ENCODE results near the gene HTRA3.

The HTRA3 gene

DNA sequence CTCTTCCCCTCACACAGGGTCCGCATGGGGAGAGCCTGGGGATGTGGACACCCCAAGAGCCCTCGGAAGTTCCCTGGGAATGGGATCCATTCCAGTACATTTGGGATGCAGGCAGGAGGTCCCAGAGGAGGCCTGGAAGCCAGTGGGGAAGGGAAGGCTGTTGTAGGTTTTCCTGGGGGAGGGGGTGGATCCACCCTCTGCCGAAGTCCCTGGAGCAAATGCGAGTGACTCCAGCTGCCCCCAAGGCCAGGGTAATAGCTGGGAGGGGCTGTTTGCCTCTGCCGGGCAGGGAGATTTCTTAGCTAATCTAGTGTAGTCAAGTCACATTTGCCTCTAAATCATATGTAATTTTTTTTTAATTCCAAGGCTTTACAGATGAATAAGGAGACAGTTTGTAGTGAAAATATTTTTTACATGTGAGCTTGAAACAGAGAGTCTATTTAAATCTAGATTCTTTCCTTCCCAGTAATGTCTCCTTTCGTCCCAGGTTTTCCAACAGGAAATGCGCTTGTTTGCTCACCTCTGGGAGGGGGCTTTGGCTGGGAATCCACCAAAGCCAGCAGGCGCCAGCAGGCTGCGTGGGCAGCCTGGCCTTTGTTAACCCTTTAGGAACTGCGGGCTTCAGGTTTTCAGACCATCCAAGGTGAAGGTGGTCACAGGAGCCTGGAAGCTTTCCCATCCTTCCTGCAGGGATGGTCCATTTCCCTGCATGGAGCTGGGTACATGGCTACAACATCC is 43.7 kb upstream of the HTRA3 start:
- H3K36me3 ChIP-seq (ENCODE audit: insufficient read depth, low read length), result no peaks in the 10 kb centered on the region
- no peak overlapping the region for H3K27ac ChIP-seq
- no peak overlapping the region for H3K4me3 ChIP-seq
- H3K9me3 ChIP-seq (ENCODE audit: low read depth, low read length), result no peaks in the 10 kb centered on the region
- H3K9ac ChIP-seq (ENCODE audit: insufficient read length), result no peak overlapping the region
- no peak for DNase-seq (ENCODE audit: low read depth, low spot score)
- TF ChIP-seq POLR2AphosphoS5 (IDR thresholded peaks at IDR 0.05; ENCODE audit: borderline replicate concordance, low read depth, low read length) (no peak), FOXP2 (optimal IDR thresholded peaks at IDR 0.05; ENCODE audit: control extremely low read depth, extremely low read length, insufficient read depth) (no peak), EZH2 (IDR thresholded peaks at IDR 0.05) (no peak)

DNA sequence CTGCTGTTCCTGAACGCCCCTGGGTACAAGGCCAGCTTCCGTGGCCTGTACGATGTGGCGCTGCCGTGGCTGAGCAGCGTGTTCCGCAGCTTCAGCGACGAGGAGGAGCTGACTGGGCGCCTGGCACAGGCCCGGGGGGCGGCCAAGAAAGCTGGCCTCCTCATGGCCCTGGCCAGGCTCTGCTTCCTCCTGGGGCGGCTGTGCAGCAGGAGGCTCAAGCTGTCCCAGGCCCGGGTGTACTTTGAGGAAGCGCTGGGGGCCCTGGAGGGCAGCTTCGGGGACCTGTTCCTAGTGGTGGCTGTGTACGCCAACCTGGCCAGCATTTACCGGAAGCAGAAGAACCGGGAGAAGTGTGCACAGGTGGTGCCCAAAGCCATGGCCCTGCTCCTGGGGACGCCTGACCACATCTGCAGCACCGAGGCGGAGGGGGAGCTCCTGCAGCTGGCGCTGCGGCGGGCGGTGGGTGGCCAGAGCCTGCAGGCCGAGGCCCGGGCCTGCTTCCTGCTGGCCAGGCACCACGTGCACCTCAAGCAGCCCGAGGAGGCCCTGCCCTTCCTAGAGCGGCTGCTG is 42.3 kb upstream of the HTRA3 start:
- no peaks in the 10 kb centered on the region for H3K36me3 ChIP-seq (ENCODE audit: insufficient read depth, low read length)
- H3K4me3 ChIP-seq, result no peak overlapping the region
- H3K27ac ChIP-seq, result no peak overlapping the region
- TF ChIP-seq POLR2AphosphoS5 (IDR thresholded peaks at IDR 0.05; ENCODE audit: borderline replicate concordance, low read depth, low read length) (no peak), EZH2 (IDR thresholded peaks at IDR 0.05) (no peak), FOXP2 (optimal IDR thresholded peaks at IDR 0.05; ENCODE audit: control extremely low read depth, extremely low read length, insufficient read depth) (no peak)
- H3K9ac ChIP-seq (ENCODE audit: insufficient read length), result no peak overlapping the region
- no peak for DNase-seq (ENCODE audit: low read depth, low spot score)
- H3K9me3 ChIP-seq (ENCODE audit: low read depth, low read length), result no peaks in the 10 kb centered on the region

DNA sequence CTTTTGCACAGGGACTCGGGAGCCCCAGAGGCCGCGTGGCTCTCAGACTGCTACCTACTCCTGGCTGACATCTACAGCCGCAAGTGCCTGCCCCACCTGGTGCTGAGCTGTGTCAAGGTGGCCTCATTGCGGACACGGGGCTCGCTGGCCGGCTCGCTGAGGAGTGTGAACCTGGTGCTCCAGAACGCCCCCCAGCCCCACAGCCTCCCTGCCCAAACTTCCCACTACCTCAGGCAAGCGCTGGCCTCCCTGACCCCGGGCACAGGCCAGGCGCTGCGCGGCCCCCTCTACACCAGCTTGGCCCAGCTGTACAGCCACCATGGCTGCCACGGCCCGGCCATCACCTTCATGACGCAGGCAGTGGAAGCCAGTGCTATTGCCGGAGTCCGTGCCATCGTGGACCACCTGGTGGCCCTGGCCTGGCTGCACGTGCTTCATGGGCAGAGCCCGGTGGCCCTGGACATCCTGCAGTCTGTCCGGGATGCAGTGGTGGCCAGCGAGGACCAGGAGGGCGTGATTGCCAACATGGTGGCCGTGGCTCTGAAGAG is 41.7 kb upstream of the HTRA3 start:
- Histone ChIP-seq H3K27ac (no peak overlapping the region), H3K4me3 (no peak overlapping the region), H3K9ac (ENCODE audit: insufficient read length) (no peak overlapping the region), H3K36me3 (ENCODE audit: insufficient read depth, low read length) (no peaks in the 10 kb centered on the region), H3K9me3 (ENCODE audit: low read depth, low read length) (no peaks in the 10 kb centered on the region)
- TF ChIP-seq FOXP2 (optimal IDR thresholded peaks at IDR 0.05; ENCODE audit: control extremely low read depth, extremely low read length, insufficient read depth) (no peak), EZH2 (IDR thresholded peaks at IDR 0.05) (no peak), POLR2AphosphoS5 (IDR thresholded peaks at IDR 0.05; ENCODE audit: borderline replicate concordance, low read depth, low read length) (no peak)
- no peak for DNase-seq (ENCODE audit: low read depth, low spot score)

DNA sequence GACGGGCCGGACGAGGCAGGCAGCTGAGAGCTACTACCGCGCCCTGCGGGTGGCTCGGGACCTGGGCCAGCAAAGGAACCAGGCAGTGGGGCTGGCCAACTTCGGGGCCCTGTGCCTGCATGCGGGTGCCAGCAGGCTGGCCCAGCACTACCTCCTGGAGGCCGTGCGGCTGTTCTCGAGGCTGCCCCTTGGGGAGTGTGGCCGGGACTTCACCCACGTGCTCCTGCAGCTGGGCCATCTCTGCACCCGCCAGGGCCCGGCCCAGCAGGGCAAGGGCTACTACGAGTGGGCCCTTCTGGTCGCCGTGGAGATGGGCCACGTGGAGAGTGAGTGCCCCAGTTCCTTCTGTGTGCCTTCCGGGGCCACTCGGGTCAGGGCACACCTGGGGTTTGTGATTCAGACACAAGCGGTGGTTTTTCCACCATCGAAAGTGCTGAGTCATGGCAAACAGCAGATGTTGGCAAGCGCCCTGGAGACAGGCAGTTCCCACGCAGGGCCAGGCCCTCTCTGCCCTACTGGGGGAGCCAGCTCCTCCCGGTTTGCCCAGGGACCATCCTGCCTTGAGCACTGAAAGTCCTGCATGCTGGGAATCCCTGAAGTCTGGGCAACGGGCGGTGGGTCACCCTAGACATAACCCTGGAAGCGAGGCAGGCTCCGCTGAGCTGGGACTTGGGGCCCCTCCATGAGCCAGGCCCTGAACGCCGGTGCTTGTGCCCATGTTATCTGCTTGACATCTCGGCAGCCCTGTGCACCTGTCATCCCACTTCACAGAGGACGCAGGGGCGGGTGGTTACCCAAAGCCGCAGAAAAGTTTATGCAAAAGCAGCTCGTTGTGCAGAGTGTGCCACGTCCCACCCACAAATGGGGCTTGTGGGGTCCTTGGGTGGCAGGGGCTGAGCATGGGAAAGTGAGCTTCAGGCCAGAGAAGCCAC is 41.0 kb upstream of the HTRA3 start:
- Histone ChIP-seq H3K4me3 (no peak overlapping the region), H3K36me3 (ENCODE audit: insufficient read depth, low read length) (no peaks in the 10 kb centered on the region), H3K9me3 (ENCODE audit: low read depth, low read length) (no peaks in the 10 kb centered on the region), H3K27ac (no peak overlapping the region), H3K9ac (ENCODE audit: insufficient read length) (no peak overlapping the region)
- no peak for TF ChIP-seq POLR2AphosphoS5 (IDR thresholded peaks at IDR 0.05; ENCODE audit: borderline replicate concordance, low read depth, low read length)
- no peak for TF ChIP-seq EZH2 (IDR thresholded peaks at IDR 0.05)
- TF ChIP-seq FOXP2 (optimal IDR thresholded peaks at IDR 0.05; ENCODE audit: control extremely low read depth, extremely low read length, insufficient read depth), result no peak
- DNase-seq (ENCODE audit: low read depth, low spot score), result no peak

DNA sequence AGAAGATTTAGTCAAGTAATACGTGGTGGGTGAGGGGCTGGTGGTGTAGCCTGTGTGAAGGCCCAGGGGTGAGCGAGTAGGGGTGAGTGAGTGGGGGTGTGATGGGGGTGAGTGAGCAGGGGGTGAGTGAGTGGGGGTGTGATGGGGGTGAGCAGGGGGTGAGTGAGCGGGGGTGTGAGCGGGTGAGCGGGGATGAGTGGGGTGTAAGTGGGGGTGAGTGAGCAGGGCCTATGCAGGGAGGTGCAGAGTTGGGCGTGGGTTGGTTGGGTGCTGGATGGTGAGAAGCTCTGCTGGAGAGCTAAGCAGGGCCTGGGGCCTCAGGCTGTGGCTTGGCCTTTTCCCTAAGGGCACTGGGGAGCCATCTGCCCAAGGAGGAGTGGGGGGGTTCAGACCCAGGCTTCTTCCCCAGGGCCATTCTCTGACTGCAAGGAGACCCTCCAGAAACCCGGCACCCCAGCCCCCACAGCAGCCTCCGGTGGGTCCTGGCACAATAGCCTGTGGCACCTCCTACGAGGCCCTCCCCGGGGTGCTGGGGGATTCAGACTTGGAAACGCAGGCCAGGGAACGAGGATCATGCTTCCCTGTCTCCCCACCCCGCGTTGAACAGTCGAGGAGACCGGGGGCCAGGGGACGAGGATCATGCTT is 40.1 kb upstream of the HTRA3 start:
- no peak overlapping the region for H3K4me3 ChIP-seq
- no peak for DNase-seq (ENCODE audit: low read depth, low spot score)
- H3K9me3 ChIP-seq (ENCODE audit: low read depth, low read length), result no peaks in the 10 kb centered on the region
- H3K36me3 ChIP-seq (ENCODE audit: insufficient read depth, low read length), result no peaks in the 10 kb centered on the region
- TF ChIP-seq FOXP2 (optimal IDR thresholded peaks at IDR 0.05; ENCODE audit: control extremely low read depth, extremely low read length, insufficient read depth) (no peak), EZH2 (IDR thresholded peaks at IDR 0.05) (no peak), POLR2AphosphoS5 (IDR thresholded peaks at IDR 0.05; ENCODE audit: borderline replicate concordance, low read depth, low read length) (no peak)
- H3K27ac ChIP-seq, result no peak overlapping the region
- no peak overlapping the region for H3K9ac ChIP-seq (ENCODE audit: insufficient read length)

DNA sequence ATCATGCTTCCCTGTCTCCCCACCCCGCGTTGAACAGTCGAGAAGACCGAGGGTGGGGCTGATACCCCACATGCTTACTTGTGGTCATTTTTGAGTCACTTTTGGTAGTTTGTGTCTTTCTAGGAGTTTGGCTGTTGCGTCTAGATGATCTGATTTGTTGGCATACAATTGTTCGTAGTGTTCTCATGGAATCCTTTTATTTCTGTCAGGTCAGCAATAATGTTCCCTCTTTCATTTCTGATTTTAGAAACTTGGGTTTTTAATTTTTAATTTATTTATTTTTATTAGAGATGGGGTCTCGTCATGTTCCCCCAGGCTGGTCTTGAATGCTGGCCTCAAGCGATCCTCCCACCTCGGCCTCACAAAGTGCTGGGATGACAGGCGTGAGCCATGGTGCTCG is 39.5 kb upstream of the HTRA3 start:
- H3K4me3 ChIP-seq, result no peak overlapping the region
- no peak overlapping the region for H3K9ac ChIP-seq (ENCODE audit: insufficient read length)
- no peaks in the 10 kb centered on the region for H3K36me3 ChIP-seq (ENCODE audit: insufficient read depth, low read length)
- TF ChIP-seq FOXP2 (optimal IDR thresholded peaks at IDR 0.05; ENCODE audit: control extremely low read depth, extremely low read length, insufficient read depth) (no peak), POLR2AphosphoS5 (IDR thresholded peaks at IDR 0.05; ENCODE audit: borderline replicate concordance, low read depth, low read length) (no peak), EZH2 (IDR thresholded peaks at IDR 0.05) (no peak)
- no peak overlapping the region for H3K27ac ChIP-seq
- H3K9me3 ChIP-seq (ENCODE audit: low read depth, low read length), result no peaks in the 10 kb centered on the region
- no peak for DNase-seq (ENCODE audit: low read depth, low spot score)

DNA sequence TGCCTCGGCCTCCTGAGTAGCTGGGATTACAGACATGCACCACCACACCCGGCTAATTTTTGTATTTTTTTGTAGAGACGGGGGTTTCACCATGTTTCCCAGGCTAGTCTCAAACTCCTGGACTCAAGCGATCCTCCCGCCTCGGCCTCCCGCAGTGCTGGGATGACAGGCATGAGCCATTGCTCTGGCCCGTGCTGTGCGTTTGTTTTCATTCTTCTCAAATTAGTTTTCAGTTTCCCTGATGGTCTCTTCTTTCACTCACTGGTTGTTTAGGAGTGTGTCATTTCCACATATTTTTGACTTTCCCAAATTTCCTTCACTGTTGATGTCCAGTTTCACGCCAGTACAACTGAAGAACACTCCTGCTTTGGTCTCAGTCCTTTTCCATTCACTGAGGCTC is 38.7 kb upstream of the HTRA3 start:
- no peaks in the 10 kb centered on the region for H3K9me3 ChIP-seq (ENCODE audit: low read depth, low read length)
- no peak overlapping the region for H3K9ac ChIP-seq (ENCODE audit: insufficient read length)
- TF ChIP-seq EZH2 (IDR thresholded peaks at IDR 0.05), result no peak
- TF ChIP-seq FOXP2 (optimal IDR thresholded peaks at IDR 0.05; ENCODE audit: control extremely low read depth, extremely low read length, insufficient read depth), result no peak
- TF ChIP-seq POLR2AphosphoS5 (IDR thresholded peaks at IDR 0.05; ENCODE audit: borderline replicate concordance, low read depth, low read length), result no peak
- no peaks in the 10 kb centered on the region for H3K36me3 ChIP-seq (ENCODE audit: insufficient read depth, low read length)
- no peak for DNase-seq (ENCODE audit: low read depth, low spot score)
- H3K4me3 ChIP-seq, result no peak overlapping the region
- H3K27ac ChIP-seq, result no peak overlapping the region
